ENCODE data around the gene SLC24A4.

Gene SLC24A4

DNA sequence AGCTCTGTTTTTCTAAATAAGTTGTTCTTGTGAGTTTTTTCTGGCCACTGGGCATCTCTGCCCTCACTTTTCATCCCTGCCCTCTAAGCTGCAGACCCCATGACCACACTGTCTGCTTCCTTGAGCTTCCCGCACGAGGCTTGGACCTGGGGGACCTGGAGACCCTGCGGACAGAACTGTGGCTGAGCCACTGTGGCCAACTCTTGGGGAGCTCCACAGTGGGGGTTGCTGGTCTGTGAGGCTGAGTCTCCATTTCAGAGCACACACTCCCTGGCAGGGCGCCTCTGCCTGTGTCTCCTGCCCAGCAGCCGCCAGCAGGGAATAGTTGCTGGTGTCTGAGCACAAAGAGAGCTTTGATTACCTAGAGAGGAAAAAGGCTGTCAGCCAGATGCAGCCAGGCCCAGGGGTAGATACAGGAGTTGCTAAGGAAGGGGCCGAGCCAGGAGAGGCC lies 177.6 kb downstream of the SLC24A4 start:
- DNase-seq (ENCODE audit: low read depth), result no peak
- no peak overlapping the region for H3K4me3 ChIP-seq (ENCODE audit: low read length)
- TF ChIP-seq, protein P1, sequence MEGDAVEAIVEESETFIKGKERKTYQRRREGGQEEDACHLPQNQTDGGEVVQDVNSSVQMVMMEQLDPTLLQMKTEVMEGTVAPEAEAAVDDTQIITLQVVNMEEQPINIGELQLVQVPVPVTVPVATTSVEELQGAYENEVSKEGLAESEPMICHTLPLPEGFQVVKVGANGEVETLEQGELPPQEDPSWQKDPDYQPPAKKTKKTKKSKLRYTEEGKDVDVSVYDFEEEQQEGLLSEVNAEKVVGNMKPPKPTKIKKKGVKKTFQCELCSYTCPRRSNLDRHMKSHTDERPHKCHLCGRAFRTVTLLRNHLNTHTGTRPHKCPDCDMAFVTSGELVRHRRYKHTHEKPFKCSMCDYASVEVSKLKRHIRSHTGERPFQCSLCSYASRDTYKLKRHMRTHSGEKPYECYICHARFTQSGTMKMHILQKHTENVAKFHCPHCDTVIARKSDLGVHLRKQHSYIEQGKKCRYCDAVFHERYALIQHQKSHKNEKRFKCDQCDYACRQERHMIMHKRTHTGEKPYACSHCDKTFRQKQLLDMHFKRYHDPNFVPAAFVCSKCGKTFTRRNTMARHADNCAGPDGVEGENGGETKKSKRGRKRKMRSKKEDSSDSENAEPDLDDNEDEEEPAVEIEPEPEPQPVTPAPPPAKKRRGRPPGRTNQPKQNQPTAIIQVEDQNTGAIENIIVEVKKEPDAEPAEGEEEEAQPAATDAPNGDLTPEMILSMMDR (conservative IDR thresholded peaks at IDR 0.05; ENCODE audit: low read length), result no peak

DNA sequence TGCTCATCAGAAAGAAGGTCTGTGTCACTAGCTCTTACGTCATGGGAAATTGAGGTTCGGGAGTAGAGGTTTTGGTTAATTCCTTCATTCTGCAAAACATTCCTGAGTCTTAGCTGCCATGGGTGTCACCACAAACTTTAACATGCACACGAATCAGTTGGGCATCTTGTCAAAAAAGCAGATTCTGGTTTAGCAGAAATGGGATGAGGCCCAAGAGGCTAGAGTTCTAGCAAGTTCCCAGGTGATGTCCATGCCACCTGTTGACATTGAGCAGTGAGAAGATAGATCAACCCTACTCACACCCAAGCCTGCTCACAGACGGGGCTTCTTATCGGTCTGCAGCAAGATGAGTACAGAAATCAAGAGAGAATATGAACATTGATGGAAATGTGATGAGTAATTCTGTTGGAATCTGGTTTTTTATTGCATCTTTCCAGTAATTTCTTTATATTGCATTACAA lies 179.0 kb downstream of the SLC24A4 start:
- peak; percentile 95 for DNase-seq (ENCODE audit: low read depth)
- TF ChIP-seq, protein P1 (conservative IDR thresholded peaks at IDR 0.05; ENCODE audit: low read length), result no peak
- H3K4me3 ChIP-seq (ENCODE audit: low read length), result no peak overlapping the region

DNA sequence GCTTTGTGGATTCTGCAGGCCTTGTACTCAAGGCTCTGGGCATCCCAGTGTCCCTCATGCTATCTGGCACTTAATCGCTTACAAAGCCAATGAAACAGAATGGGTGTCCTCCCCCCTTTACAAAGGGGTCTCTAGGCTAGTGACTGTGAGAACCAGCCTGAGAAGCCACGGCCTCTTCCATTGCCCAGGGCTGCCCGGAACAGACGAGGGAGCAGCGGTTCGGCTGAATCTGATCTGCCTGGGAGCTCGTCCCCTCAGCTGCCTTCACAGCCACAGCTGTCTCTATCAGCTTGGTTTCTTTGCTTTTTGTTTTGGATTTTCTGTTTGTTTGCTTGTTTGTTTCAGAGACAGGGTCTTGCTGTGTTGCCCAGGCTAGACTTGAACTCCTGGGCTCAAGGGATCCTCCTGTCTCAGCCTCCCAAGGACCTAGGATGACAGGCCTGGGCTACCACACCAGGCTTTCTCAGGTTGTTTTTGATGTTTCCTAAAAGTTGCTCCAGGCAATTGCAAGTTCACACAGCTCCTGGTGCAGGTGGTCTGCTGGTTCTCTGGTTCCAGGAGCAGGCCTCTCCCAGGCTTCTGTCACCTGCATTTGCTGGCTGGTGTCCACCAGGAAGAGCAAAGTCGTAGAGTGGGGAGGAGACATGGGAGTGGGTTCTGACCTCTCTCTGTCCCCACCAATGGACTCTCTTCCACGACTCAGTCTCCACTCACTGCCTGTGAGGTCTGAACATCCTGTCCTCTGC lies 179.7 kb downstream of the SLC24A4 start:
- no peak overlapping the region for H3K4me3 ChIP-seq (ENCODE audit: low read length)
- no peak for DNase-seq (ENCODE audit: low read depth)
- TF ChIP-seq, protein P1 (conservative IDR thresholded peaks at IDR 0.05; ENCODE audit: low read length), result no peak

DNA sequence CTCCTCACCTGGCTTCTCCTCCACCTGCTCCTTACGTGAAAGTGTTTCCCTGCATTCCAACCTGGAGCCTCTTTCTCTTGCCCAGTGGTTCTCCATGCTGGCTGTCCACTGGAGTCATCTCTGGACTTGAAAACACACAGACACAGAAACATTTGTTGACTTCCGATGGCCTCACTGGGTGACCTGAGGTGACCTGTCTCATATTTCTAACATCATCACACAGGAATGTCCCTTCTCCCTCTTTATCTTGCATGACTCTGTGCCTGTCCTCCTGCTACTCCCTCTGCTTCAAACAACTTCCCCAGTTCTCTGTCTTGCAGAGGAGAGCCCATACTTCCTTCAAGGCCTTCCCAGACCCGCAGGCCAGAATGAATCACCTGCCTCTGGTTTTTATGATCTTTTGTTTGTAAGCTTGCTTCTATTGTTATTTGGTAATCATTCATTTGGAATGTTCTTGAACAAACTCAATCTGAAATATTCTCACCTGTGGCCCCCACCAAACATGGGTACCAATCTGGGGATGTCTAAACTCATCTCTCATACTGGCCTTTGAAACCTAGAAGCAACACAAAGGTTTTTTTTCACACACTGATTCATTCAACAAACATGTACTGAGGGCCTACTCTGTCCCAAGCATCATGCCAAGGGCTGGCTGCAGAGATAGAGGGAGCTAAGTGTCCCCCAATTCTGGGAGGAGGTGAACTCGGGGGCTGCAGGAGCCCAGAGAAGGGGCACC lies 181.0 kb downstream of the SLC24A4 start:
- H3K4me3 ChIP-seq (ENCODE audit: low read length), result no peak overlapping the region
- peak; percentile 79 for DNase-seq (ENCODE audit: low read depth)
- TF ChIP-seq, protein P1 (conservative IDR thresholded peaks at IDR 0.05; ENCODE audit: low read length), result no peak; the same call in 1 of the 2 replicates

DNA sequence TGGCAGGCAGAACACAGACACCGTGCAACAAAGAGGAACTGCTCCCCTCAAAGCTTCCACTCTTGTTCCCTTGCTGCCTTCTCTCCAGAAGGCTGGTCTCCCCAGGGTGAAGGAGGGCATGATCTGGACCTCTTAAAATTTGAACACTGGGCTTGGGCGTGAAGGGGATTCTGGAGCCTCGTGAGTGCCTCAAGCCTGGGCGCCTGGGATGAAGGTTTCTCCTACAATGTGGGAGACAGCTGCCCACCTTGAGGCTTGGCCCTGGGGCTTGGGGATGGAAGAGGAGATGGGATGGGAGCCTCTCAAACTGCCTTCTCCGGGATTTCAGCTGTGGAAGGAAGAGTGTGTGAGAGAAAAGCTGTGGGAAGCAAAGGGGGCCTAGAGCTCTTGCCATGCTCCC lies 182.9 kb downstream of the SLC24A4 start:
- DNase-seq (ENCODE audit: low read depth), result no peak
- TF ChIP-seq, protein P1 (conservative IDR thresholded peaks at IDR 0.05; ENCODE audit: low read length), result no peak
- no peak overlapping the region for H3K4me3 ChIP-seq (ENCODE audit: low read length)

DNA sequence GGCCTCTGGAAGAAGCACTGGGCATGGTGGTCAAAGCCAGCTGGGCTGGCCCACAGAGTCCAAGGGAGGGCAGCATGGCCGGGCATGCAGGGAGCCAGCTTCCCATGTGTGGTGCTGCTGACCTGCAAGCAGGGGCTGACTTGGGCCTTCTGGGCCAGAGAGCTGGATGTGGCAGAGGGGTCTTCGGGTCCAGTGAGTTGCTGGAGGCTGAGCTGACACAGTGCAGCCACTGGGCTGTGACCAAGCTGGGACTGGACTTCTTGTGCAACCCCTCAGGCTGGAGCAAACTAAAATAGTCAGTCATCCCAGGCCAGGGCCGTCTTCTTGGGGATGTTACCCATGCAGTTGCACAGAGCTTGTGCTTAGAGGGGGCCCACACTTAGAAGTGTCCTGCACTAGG lies 183.3 kb downstream of the SLC24A4 start:
- H3K4me3 ChIP-seq (ENCODE audit: low read length), result no peak overlapping the region
- TF ChIP-seq, protein P1 (conservative IDR thresholded peaks at IDR 0.05; ENCODE audit: low read length), result no peak

More for the DNA sequence above, 183.3 kb downstream of the SLC24A4 start:
- no peak for DNase-seq (ENCODE audit: low read depth)
